H9 (cell line): ENCODE measurements around the gene AMIGO1. TPM values are rescaled to one million over a fixed set of nuclear protein-coding genes. Genes with fewer than 3 reads are reported as not detected.

Experiments
- DNase-seq: peaks from one replicate; pipeline ENCODE4 v3.0.0-alpha.2; 2017
- H2AFZ ChIP-seq: one replicate; pipeline ENCODE4 v1.6.1; 2013; ENCODE audit warnings: mild to moderate bottlenecking, low read length, control low read depth, moderate library complexity
- H2AK5ac ChIP-seq: 2 replicates; pipeline ENCODE4 v1.6.1; 2013; ENCODE audit warnings: low read length, control low read depth, mixed read lengths; ENCODE audit not compliant: insufficient read length
- H2BK120ac ChIP-seq: one replicate; pipeline ENCODE4 v1.6.1; 2013; ENCODE audit warnings: low read depth, mild to moderate bottlenecking, low read length, control low read depth, inconsistent platforms; ENCODE audit not compliant: poor library complexity, severe bottlenecking
- H2BK12ac ChIP-seq: 2 replicates; pipeline ENCODE4 v1.6.1; 2013; ENCODE audit warnings: low read length, control low read depth, mixed read lengths, low read depth; ENCODE audit not compliant: insufficient read length
- H2BK15ac ChIP-seq: 2 replicates; pipeline ENCODE4 v1.6.1; 2013; ENCODE audit warnings: low read depth, low read length, control low read depth
- H2BK20ac ChIP-seq: one replicate; pipeline ENCODE4 v1.6.1; 2013; ENCODE audit warnings: low read depth, mild to moderate bottlenecking, low read length, control low read depth, inconsistent platforms; ENCODE audit not compliant: poor library complexity, severe bottlenecking
- H2BK5ac ChIP-seq: 2 replicates; pipeline ENCODE4 v1.6.1; 2013; ENCODE audit warnings: low read length, control low read depth, mixed read lengths; ENCODE audit not compliant: insufficient read length
- H3K14ac ChIP-seq: 2 replicates; pipeline ENCODE4 v1.6.1; 2013; ENCODE audit warnings: low read length, control low read depth; ENCODE audit not compliant: insufficient read depth
- H3K18ac ChIP-seq: 2 replicates; pipeline ENCODE4 v1.6.1; 2013; ENCODE audit warnings: low read depth, mild to moderate bottlenecking, mixed read lengths, low read length, control low read depth; ENCODE audit not compliant: insufficient read length
- H3K23ac ChIP-seq: 2 replicates; pipeline ENCODE4 v1.6.1; 2013; ENCODE audit warnings: low read length, control low read depth, mixed read lengths, low read depth; ENCODE audit not compliant: insufficient read length
- H3K23me2 ChIP-seq: 2 replicates; pipeline ENCODE4 v1.6.1; 2013; ENCODE audit warnings: low read depth, mild to moderate bottlenecking, mixed read lengths, low read length, control low read depth; ENCODE audit not compliant: insufficient read length, poor library complexity, severe bottlenecking
- H3K27ac ChIP-seq: 2 replicates; pipeline ENCODE4 v1.5.1; 2013; ENCODE audit warnings: low read length, control low read depth, mixed read lengths, low read depth; ENCODE audit not compliant: insufficient read length
- H3K27me3 ChIP-seq: 2 replicates; pipeline ENCODE4 v1.6.1; 2013; ENCODE audit warnings: low read length, control low read depth, inconsistent platforms; ENCODE audit not compliant: insufficient read depth
- H3K4ac ChIP-seq: 2 replicates; pipeline ENCODE4 v1.6.1; 2013; ENCODE audit warnings: low read depth, mild to moderate bottlenecking, control low read depth, inconsistent platforms, low read length, moderate library complexity
- H3K4me1 ChIP-seq: 2 replicates; pipeline ENCODE4 v1.6.1; 2013; ENCODE audit warnings: low read length, control low read depth, inconsistent platforms; ENCODE audit not compliant: insufficient read depth
- H3K4me2 ChIP-seq: 2 replicates; pipeline ENCODE4 v1.6.1; 2013; ENCODE audit warnings: low read length, control low read depth, mixed read lengths; ENCODE audit not compliant: insufficient read length, insufficient read depth
- H3K56ac ChIP-seq: 2 replicates; pipeline ENCODE4 v1.6.1; 2013; ENCODE audit warnings: low read depth, mild to moderate bottlenecking, mixed read lengths, low read length, control low read depth; ENCODE audit not compliant: insufficient read length
- H3K79me1 ChIP-seq: 2 replicates; pipeline ENCODE4 v1.6.1; 2013; ENCODE audit warnings: low read depth, mild to moderate bottlenecking, moderate library complexity, low read length, control low read depth, inconsistent platforms; ENCODE audit not compliant: insufficient read depth, poor library complexity, severe bottlenecking
- H3K79me2 ChIP-seq: 2 replicates; pipeline ENCODE4 v1.6.1; 2013; ENCODE audit warnings: low read length, control low read depth, inconsistent platforms; ENCODE audit not compliant: insufficient read depth
- H3K9ac ChIP-seq: 2 replicates; pipeline ENCODE4 v1.6.1; 2013; ENCODE audit warnings: low read length, control low read depth, mixed read lengths; ENCODE audit not compliant: insufficient read length; ENCODE audit errors: extremely low read depth
- H3K9me3 ChIP-seq: one replicate; pipeline ENCODE4 v1.6.1; 2013; ENCODE audit warnings: low read depth, low read length, inconsistent platforms; ENCODE audit not compliant: control insufficient read depth
- H3T11ph ChIP-seq: one replicate; pipeline ENCODE4 v1.6.1; 2013; ENCODE audit warnings: mild to moderate bottlenecking, low read length, control low read depth, inconsistent platforms
- H4K20me1 ChIP-seq: one replicate; pipeline ENCODE4 v1.6.1; 2013; ENCODE audit not compliant: control insufficient read depth, insufficient read length, insufficient read depth
- H4K5ac ChIP-seq: 2 replicates; pipeline ENCODE4 v1.6.1; 2013; ENCODE audit warnings: low read depth, mild to moderate bottlenecking, mixed read lengths, low read length, control low read depth; ENCODE audit not compliant: insufficient read length
- H4K8ac ChIP-seq: replicated peaks from 2 replicates; pipeline ENCODE4 v1.6.1; 2013; ENCODE audit warnings: low read length, control low read depth, mixed read lengths, low read depth; ENCODE audit not compliant: insufficient read length
- H4K91ac ChIP-seq: 2 replicates; pipeline ENCODE4 v1.6.1; 2013; ENCODE audit warnings: low read depth, mild to moderate bottlenecking, moderate library complexity, mixed read lengths, low read length, control low read depth; ENCODE audit not compliant: insufficient read length
- H3K27ac Mint-ChIP-seq, 3 experiments: 2 replicates in 2 of 3; 3 replicates in 1 of 3; pipeline ENCODE4 v1.8.0; 2020 to 2021; ENCODE audit warnings: mixed read lengths in 3 of 3, mild to moderate bottlenecking in 1 of 3, moderate library complexity in 1 of 3
- H3K27me3 Mint-ChIP-seq: 2 replicates; pipeline ENCODE4 v1.8.0; 2021; ENCODE audit warnings: low read depth, mild to moderate bottlenecking, moderate library complexity, mixed read lengths
- H3K36me3 Mint-ChIP-seq, 3 experiments: 2 replicates in 2 of 3; 3 replicates in 1 of 3; pipeline ENCODE4 v1.8.0; 2020 to 2021; ENCODE audit warnings: low read depth in 3 of 3, mixed read lengths in 3 of 3; ENCODE audit not compliant: insufficient read depth in 1 of 3
- H3K4me1 Mint-ChIP-seq, 2 experiments: 2 replicates each; pipeline ENCODE4 v1.8.0; 2020; ENCODE audit warnings: mixed read lengths in 2 of 2
- H3K4me3 Mint-ChIP-seq, 2 experiments: 2 replicates in 1 of 2; 3 replicates in 1 of 2; pipeline ENCODE4 v1.8.0; 2020 to 2021; ENCODE audit warnings: mild to moderate bottlenecking in 2 of 2, mixed read lengths in 2 of 2, moderate library complexity in 1 of 2
- H3K9me3 Mint-ChIP-seq, 2 experiments: 2 replicates in 1 of 2; 3 replicates in 1 of 2; pipeline ENCODE4 v1.8.0; 2020; ENCODE audit warnings: mild to moderate bottlenecking in 2 of 2, mixed read lengths in 2 of 2, moderate library complexity in 1 of 2
- CTCF ChIP-seq: fragments of 200-600 bp; sonication (generic); conservative IDR thresholded peaks from 3 replicates; pipeline ENCODE4 v1.8.0; 2021; ENCODE audit warnings: antibody characterized with exemption, mild to moderate bottlenecking
- WGBS: extraction: QIAGEN DNeasy Blood & Tissue Kit; methylation state at CpG from one replicate; pipeline ENCODE4 v1.1.7; 2013; ENCODE audit warnings: missing lambda C conversion rate, low lambda C conversion rate, mixed read lengths; ENCODE audit not compliant: insufficient read length; ENCODE audit errors: extremely low coverage; 5-methylcytosine and 5-hydroxymethylcytosine counted together
- total RNA-seq: library from RNA; stranded (reverse); gene quantifications from 2 replicates; pipeline ENCODE4 v1.2.1, GENCODE V29; 2021

The AMIGO1 gene
- total RNA-seq, 1 experiment from 2014 or later, result 4.1 TPM

- Histone ChIP-seq H2AFZ (no peak overlapping the region), H3K9me3 (no peaks in the 10 kb centered on the region), H3K56ac (no peak overlapping the region), H4K5ac (no peak overlapping the region), H4K20me1 (no peaks in the 10 kb centered on the region), H3K18ac (no peak overlapping the region), H3K27me3 (0 out of 2 replicates have a peak, but pooled peaks cover 2% of the 10 kb centered on the region), H3K9ac (no peak overlapping the region), H2BK5ac (no peak overlapping the region), H3K79me1 (no peaks in the 10 kb centered on the region), H2BK20ac (no peak overlapping the region), H3K14ac (no peak overlapping the region; the same call in 1 of the 2 replicates), H3T11ph (no peak overlapping the region), H3K23ac (no peak overlapping the region), H2AK5ac (no peak overlapping the region), H3K4me2 (no peak overlapping the region), H2BK120ac (no peak overlapping the region), H3K4ac (no peak overlapping the region), H3K27ac (no peak overlapping the region), H4K91ac (no peak overlapping the region), H3K4me1 (no peaks in the 10 kb centered on the region), H2BK12ac (no peak overlapping the region), H4K8ac (no peak overlapping the region), H3K79me2 (no peaks in the 10 kb centered on the region), H2BK15ac (no peak overlapping the region), H3K23me2 (no peaks in the 10 kb centered on the region)
- H3K9me3 Mint-ChIP-seq, result no peaks in the 10 kb centered on the region; a peak in 1 of 5 replicates
- peaks cover 8 to 11% of the 10 kb centered on the region in 2 experiments for H3K4me1 Mint-ChIP-seq
- DNase-seq, result peak; percentile 25
- no peak overlapping the region for H3K27ac Mint-ChIP-seq
- no peak for TF ChIP-seq CTCF
- H3K4me3 Mint-ChIP-seq, result no peak overlapping the region
- WGBS, result no CpG with 5 or more reads among the region's 6 CpGs
- H3K36me3 Mint-ChIP-seq, result no peaks in the 10 kb centered on the region
- peaks cover 53% of the 10 kb centered on the region for H3K27me3 Mint-ChIP-seq
Observed at GRCh38 chr1:109477821-109478220, 31.7 kb downstream of the AMIGO1 start.
